ENCODE measurements around the gene UTS2R.

The UTS2R gene

DNA sequence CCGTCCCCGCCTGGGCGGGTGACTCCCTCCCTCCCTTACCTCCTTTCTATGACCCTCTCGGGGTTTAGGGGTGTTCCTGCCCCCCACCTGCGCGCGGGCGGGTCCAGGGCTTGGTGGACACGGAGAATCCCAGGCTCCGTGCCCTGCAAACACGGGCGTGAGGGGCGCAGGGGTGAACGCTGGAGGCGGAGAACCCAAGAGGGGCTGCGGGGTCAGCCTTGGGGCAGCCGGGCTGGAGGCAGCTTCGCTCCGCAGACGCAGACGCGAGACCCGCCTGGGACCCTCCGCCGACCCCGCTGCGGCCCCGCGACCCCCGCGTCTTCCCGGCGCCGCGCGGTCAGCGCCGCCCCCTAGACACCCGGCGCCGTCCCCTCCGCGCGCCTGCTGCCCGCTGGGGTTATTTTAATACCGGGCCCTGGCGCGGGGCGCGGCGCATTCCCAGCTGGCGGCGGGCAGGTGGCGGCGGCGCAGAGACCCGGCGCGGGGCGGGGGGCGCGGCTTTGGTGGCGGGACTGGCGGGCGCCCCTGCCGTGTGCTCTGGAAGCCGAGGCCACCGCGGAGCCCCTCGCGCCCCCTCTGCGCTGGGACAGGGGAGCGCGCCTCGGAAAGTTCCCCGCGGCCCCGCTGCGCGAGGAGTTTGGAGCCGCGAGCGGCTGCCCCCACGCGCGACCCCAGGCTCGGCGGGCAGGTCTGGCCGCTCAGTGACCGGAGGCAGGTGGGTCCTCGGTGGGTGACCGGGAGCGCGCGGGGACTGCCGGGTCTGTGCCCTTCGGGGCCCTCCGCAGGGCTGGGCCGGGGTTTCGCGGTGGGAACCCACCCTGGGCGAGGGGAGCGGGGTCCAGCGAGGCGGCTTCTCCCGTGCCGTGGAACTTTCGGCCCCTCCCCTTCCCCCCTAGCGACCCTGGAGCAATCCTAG lies at the start of gene UTS2R:
Gene UTS2R, plus strand, starts transcription at position 433 of the 916 bp plus-strand sequence. CDS start 2,560 bp downstream, outside the sequence.
- Histone ChIP-seq H3K9me3 (ENCODE audit: control insufficient read depth, low read length) (no peaks in the 10 kb centered on the region), H3K9ac (ENCODE audit: low read length) (no peak within 1 kb of the TSS), H3K4me3 (ENCODE audit: low read length) (no peak within 1 kb of the TSS), H3K27me3 (ENCODE audit: control insufficient read depth, insufficient read depth, low read length) (peaks cover 63% of the 10 kb centered on the region), H3K4me1 (ENCODE audit: control insufficient read depth, insufficient read depth, low read length) (peaks cover 25% of the 10 kb centered on the region), H3K36me3 (ENCODE audit: control insufficient read depth, insufficient read depth, low read length) (no peaks in the 10 kb centered on the region)

DNA sequence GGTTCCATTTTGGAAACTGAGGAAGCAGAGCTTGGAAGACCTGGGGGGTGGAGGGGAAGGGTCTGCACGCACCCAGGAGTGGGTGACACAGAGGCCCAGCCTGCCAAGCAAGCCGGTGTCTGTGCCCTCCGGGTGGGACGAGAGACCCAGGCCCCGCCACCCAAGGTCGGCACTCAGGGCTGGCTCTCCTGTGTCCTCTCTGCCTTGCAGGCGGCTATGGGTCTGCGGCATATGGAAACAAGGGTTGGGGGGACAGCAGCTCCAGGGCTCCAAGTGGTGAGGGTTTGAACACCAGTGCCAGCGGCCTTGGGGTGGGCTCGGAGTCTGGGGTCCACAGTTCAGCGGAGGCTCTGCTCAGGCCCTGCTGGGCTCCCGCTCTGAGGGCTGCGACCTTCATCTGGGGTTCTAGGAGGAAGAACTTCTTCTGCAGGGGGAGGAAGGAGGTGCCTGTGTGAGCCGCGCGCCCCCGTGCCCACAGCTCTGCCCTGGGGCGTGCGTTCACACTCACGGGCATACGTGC lies 49.6 kb upstream of the UTS2R start:
- no peaks in the 10 kb centered on the region for H3K27me3 ChIP-seq (ENCODE audit: control insufficient read depth, insufficient read depth, low read length)
- H3K9ac ChIP-seq (ENCODE audit: low read length), result no peak overlapping the region
- H3K4me1 ChIP-seq (ENCODE audit: control insufficient read depth, insufficient read depth, low read length), result peaks cover 42% of the 10 kb centered on the region
- no peak overlapping the region for H3K4me3 ChIP-seq (ENCODE audit: low read length)
- no peaks in the 10 kb centered on the region for H3K36me3 ChIP-seq (ENCODE audit: control insufficient read depth, insufficient read depth, low read length)
- H3K9me3 ChIP-seq (ENCODE audit: control insufficient read depth, low read length), result no peaks in the 10 kb centered on the region

DNA sequence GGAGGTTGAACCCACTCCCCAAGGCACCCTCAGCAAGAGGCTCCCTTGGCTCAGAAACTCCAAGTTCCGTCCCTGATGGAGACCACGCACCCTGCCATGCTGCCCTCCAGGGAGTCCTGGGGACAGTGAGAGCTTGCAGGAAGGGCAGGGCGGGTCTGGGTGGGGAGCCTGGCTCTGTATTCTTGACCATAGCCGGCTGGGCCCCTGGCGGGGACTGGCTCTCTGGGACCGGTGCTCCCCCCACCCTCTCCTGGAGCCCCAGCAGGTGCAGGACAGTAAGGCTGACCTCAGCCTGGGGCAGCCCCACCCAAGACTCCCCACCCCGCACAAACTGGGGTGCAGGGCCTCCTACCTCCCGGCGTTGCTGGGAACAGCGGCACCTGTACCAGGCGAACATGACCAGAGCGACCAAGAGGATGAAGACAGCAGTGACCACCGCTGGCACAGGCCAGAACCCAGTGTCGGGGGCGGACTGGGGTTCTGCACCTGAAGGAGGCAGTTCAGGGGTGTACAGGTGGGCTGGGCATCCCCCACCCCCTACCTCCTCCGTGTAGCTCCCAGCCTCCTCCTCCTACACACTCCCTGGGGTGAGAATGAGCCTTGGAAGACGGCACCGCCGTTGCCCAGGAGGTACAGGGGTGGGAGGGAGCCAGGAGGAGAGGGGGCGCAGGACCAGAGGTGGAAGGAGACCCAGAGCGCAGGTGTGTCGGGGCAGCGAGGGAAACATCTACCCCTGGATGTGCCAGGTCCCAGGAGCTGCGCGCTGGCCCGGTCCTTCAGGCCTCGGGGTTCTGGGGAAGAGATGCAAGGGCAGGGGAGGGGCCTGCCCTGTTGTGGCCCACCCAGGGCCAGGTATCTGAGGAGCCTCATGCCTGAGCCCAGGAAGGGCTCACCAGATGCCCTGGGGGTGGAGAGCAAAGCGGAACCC lies 48.8 kb upstream of the UTS2R start:
- H3K36me3 ChIP-seq (ENCODE audit: control insufficient read depth, insufficient read depth, low read length), result no peaks in the 10 kb centered on the region
- H3K27me3 ChIP-seq (ENCODE audit: control insufficient read depth, insufficient read depth, low read length), result no peaks in the 10 kb centered on the region

GRCh38 chr17:82323514-82324234 lies 47.9 kb upstream of the UTS2R start:
- no peak overlapping the region for H3K9ac ChIP-seq (ENCODE audit: low read length)
- H3K4me1 ChIP-seq (ENCODE audit: control insufficient read depth, insufficient read depth, low read length), result peaks cover 50% of the 10 kb centered on the region
- no peaks in the 10 kb centered on the region for H3K27me3 ChIP-seq (ENCODE audit: control insufficient read depth, insufficient read depth, low read length)
- no peaks in the 10 kb centered on the region for H3K9me3 ChIP-seq (ENCODE audit: control insufficient read depth, low read length)
- no peak overlapping the region for H3K4me3 ChIP-seq (ENCODE audit: low read length)
- no peaks in the 10 kb centered on the region for H3K36me3 ChIP-seq (ENCODE audit: control insufficient read depth, insufficient read depth, low read length)

More for the DNA sequence above, 48.8 kb upstream of the UTS2R start:
- H3K4me3 ChIP-seq (ENCODE audit: low read length), result no peak overlapping the region
- H3K9me3 ChIP-seq (ENCODE audit: control insufficient read depth, low read length), result no peaks in the 10 kb centered on the region
- peaks cover 42% of the 10 kb centered on the region for H3K4me1 ChIP-seq (ENCODE audit: control insufficient read depth, insufficient read depth, low read length)
- no peak overlapping the region for H3K9ac ChIP-seq (ENCODE audit: low read length)

- H3K9me3 ChIP-seq (ENCODE audit: control insufficient read depth, low read length), result no peaks in the 10 kb centered on the region
- no peak overlapping the region for H3K4me3 ChIP-seq (ENCODE audit: low read length)
- no peaks in the 10 kb centered on the region for H3K36me3 ChIP-seq (ENCODE audit: control insufficient read depth, insufficient read depth, low read length)
- H3K4me1 ChIP-seq (ENCODE audit: control insufficient read depth, insufficient read depth, low read length), result peaks cover 61% of the 10 kb centered on the region
- no peaks in the 10 kb centered on the region for H3K27me3 ChIP-seq (ENCODE audit: control insufficient read depth, insufficient read depth, low read length)
- peak overlapping the region; percentile 50 for H3K9ac ChIP-seq (ENCODE audit: low read length)
These were observed 46.8 kb upstream of the UTS2R start for GRCh38 chr17:82324566-82325285.

DNA sequence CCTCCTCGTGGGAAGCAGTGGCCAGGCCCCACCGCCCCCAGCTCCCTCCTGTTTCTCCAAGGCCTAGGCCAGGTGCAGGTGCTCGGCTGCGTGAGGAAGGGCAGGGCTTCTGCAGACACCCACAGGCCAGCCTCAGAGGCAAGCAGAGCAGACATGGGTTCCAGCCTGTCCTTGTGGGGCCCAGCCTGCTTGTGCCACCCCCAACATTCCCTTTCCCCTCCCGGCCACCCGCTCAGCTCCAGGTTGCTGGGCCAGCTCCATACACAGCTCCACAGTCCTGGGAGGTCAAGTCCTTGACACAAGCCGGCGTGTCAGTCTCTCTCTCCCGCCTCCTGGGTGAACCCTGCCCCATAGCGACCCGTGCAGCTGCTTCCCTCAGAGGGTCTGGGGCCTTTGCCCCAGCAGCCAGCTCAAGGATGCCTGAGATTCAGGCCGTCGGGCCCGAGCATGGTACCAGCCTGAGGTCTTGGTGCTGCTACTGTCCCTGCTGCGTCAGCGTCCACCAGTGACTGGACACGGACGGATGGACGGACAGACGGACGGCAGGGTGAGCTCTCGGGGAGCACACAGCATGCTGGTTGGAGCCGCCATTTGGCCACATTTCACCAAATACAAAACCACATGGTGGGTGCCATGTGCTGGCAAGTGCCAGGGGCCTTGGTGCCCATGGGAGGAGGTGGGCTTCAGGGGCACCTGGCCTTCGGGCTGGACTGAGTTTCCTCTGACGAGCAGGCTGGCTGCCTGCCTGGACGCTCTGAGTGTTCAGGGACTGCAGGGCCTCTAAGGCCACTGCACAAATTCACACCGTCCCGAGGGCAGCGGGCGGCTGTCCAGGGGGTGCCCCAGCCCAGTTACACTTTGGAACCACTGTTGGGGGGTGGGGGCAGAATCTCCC lies 46.0 kb upstream of the UTS2R start:
- H3K27me3 ChIP-seq (ENCODE audit: control insufficient read depth, insufficient read depth, low read length), result no peaks in the 10 kb centered on the region
- no peaks in the 10 kb centered on the region for H3K36me3 ChIP-seq (ENCODE audit: control insufficient read depth, insufficient read depth, low read length)
- H3K4me1 ChIP-seq (ENCODE audit: control insufficient read depth, insufficient read depth, low read length), result peaks cover 64% of the 10 kb centered on the region
- H3K4me3 ChIP-seq (ENCODE audit: low read length), result peak overlapping the region; percentile 8
- peak overlapping the region; percentile 50 for H3K9ac ChIP-seq (ENCODE audit: low read length)
- no peaks in the 10 kb centered on the region for H3K9me3 ChIP-seq (ENCODE audit: control insufficient read depth, low read length)

DNA sequence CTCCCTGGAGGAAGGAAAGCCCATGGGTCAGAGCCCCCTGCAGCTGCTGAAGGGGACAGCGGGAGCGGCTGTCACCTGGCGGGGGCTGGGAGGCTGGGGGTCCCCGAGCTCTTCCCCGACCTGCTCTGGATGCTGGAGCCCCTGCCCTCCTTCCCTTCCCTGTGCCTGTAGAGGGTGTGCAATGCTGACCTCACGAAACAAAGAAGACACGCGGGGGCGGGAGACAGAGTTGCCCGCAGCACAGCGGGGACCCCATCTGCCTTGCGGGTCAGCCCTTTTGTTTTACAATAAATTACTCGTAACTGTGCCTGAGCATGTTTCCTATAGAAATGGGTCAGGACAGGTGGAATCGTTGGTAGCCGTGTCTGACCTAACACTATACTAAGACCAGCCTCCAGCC lies 44.3 kb upstream of the UTS2R start:
- Histone ChIP-seq H3K4me1 (ENCODE audit: control insufficient read depth, insufficient read depth, low read length) (peaks cover 69% of the 10 kb centered on the region), H3K9ac (ENCODE audit: low read length) (no peak overlapping the region), H3K36me3 (ENCODE audit: control insufficient read depth, insufficient read depth, low read length) (no peaks in the 10 kb centered on the region), H3K4me3 (ENCODE audit: low read length) (no peak overlapping the region), H3K27me3 (ENCODE audit: control insufficient read depth, insufficient read depth, low read length) (peaks cover 2% of the 10 kb centered on the region), H3K9me3 (ENCODE audit: control insufficient read depth, low read length) (no peaks in the 10 kb centered on the region)

- H3K27me3 ChIP-seq (ENCODE audit: control insufficient read depth, insufficient read depth, low read length), result peaks cover 2% of the 10 kb centered on the region
- peaks cover 73% of the 10 kb centered on the region for H3K4me1 ChIP-seq (ENCODE audit: control insufficient read depth, insufficient read depth, low read length)
- H3K4me3 ChIP-seq (ENCODE audit: low read length), result no peak overlapping the region
- no peaks in the 10 kb centered on the region for H3K36me3 ChIP-seq (ENCODE audit: control insufficient read depth, insufficient read depth, low read length)
- H3K9ac ChIP-seq (ENCODE audit: low read length), result no peak overlapping the region
- H3K9me3 ChIP-seq (ENCODE audit: control insufficient read depth, low read length), result no peaks in the 10 kb centered on the region
These were observed 43.8 kb upstream of the UTS2R start for GRCh38 chr17:82327757-82328140.

DNA sequence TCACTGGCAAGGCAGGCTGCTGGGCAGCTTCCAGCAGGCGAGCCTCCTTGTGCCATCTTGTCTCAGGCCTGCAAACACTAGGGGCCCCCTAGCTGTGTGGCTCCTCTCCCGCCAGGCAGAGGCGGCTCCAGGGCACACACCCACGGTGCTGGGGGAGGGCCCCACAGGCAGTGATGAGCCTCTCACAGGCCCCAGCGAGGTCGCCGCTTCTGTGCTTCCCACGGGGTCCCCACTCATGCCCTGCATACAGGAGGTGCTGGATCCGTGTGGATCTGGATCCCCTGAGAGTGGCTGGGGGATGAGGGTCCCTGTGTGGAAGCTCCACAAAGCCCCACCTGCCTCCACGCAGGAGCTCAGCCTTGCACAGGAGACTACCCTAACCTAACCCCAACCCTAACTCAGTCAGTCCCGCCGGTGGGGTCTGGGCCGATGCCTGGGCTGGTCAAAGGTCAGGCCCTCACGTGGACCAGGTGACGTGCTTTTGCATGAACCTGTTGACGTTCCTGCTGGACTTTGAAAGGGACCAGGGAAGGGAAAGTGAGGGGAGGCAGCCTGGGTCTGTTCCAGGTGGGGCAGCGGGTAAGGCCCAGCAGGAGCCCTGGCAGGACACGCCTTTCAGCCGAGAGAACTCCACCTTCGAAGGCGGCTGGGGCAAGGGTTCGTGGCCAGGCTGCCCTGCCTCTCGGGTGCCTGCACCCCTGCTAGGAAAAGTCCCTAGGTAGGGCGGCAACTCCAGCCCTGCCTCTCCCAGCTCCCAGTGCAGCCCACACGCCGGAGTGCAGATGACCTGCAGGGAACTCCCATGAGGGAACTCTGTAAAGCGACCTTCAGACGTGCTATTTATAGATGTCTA lies 43.2 kb upstream of the UTS2R start:
- no peaks in the 10 kb centered on the region for H3K9me3 ChIP-seq (ENCODE audit: control insufficient read depth, low read length)
- H3K4me1 ChIP-seq (ENCODE audit: control insufficient read depth, insufficient read depth, low read length), result peaks cover 73% of the 10 kb centered on the region
- no peak overlapping the region for H3K4me3 ChIP-seq (ENCODE audit: low read length)
- no peaks in the 10 kb centered on the region for H3K36me3 ChIP-seq (ENCODE audit: control insufficient read depth, insufficient read depth, low read length)
- H3K9ac ChIP-seq (ENCODE audit: low read length), result peak overlapping the region; percentile 33
- peaks cover 2% of the 10 kb centered on the region for H3K27me3 ChIP-seq (ENCODE audit: control insufficient read depth, insufficient read depth, low read length)

DNA sequence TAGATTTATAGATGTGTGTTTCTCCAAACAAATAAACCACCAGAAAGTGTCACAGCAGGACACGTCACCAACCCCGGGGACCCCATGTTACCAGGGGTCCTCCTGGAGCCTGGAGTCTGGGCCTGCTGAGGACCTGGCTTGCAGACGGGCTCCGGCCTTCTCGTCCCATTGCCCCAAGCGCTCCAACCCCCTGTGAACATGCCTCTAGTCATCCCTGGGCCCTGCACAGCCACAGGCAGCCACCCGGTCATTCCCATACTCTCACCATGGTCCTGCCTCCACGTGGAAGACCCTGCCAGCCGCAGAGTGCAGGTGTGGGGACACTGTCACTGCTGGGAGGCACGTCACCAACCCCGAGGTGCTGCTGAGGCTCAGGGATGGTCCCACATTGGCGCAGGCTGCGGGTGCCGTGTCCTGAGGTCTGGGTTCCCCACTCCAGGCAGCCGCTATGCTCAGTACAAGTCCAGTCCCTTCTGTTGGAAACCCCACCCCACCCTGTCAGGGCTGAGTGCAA lies 42.5 kb upstream of the UTS2R start:
- peaks cover 70% of the 10 kb centered on the region for H3K4me1 ChIP-seq (ENCODE audit: control insufficient read depth, insufficient read depth, low read length)
- peak overlapping the region; percentile 25 for H3K9ac ChIP-seq (ENCODE audit: low read length)
- no peaks in the 10 kb centered on the region for H3K9me3 ChIP-seq (ENCODE audit: control insufficient read depth, low read length)
- no peak overlapping the region for H3K4me3 ChIP-seq (ENCODE audit: low read length)
- H3K27me3 ChIP-seq (ENCODE audit: control insufficient read depth, insufficient read depth, low read length), result peaks cover 2% of the 10 kb centered on the region
- H3K36me3 ChIP-seq (ENCODE audit: control insufficient read depth, insufficient read depth, low read length), result no peaks in the 10 kb centered on the region

All from mucosa of stomach (tissue), 1 donor.